HUES64 (cell line): ENCODE results near the gene ENOX1.
A peak's percentile ranks its signal among the peaks of the same experiment; 100 is the strongest.
"Not testable (repeated sequence)": the region's sequence is repeated elsewhere in the genome, so short reads cannot be mapped to it uniquely, and the experiment has no call there.

Source experiments
- H3K27ac ChIP-seq: 2 replicates; pipeline ENCODE4 v1.7.0; 2013; ENCODE audit warnings: low read depth, low read length, inconsistent platforms
- H3K27me3 ChIP-seq: 2 replicates; pipeline ENCODE4 v1.6.1; 2013; ENCODE audit warnings: mild to moderate bottlenecking, low read length; ENCODE audit not compliant: insufficient read depth
- H3K36me3 ChIP-seq: 2 replicates; pipeline ENCODE4 v1.6.1; 2013; ENCODE audit warnings: mild to moderate bottlenecking, low read length; ENCODE audit not compliant: insufficient read depth
- H3K4me1 ChIP-seq: 2 replicates; pipeline ENCODE4 v1.6.1; 2013; ENCODE audit warnings: mild to moderate bottlenecking, low read length, moderate library complexity; ENCODE audit not compliant: insufficient read depth
- H3K4me3 ChIP-seq: 2 replicates; pipeline ENCODE4 v1.5.1; 2013; ENCODE audit warnings: mild to moderate bottlenecking, low read length, moderate library complexity
- H3K9ac ChIP-seq: 2 replicates; pipeline ENCODE4 v1.6.1; 2013; ENCODE audit warnings: mild to moderate bottlenecking, low read depth, low read length
- H3K9me3 ChIP-seq: 2 replicates; pipeline ENCODE4 v1.6.1; 2013; ENCODE audit warnings: low read depth, low read length; ENCODE audit not compliant: insufficient read depth
- WGBS: fragments of 150-250, 120-280 bp; methylation state at CpG from one replicate; pipeline ENCODE4 v1.1.7; 2013; ENCODE audit warnings: missing lambda C conversion rate; 5-methylcytosine and 5-hydroxymethylcytosine counted together

The ENOX1 gene

GRCh38 chr13:43171489-43171888 lies 615.3 kb downstream of the ENOX1 start:
- H3K27ac ChIP-seq: no peak overlapping the region
- no peaks in the 10 kb centered on the region for H3K9me3 ChIP-seq
- no peak overlapping the region for H3K9ac ChIP-seq
- H3K4me1 ChIP-seq: peaks cover 11% of the 10 kb centered on the region; the same call in 1 of the 2 replicates
- H3K36me3 ChIP-seq: no peaks in the 10 kb centered on the region
- H3K4me3 ChIP-seq: no peak overlapping the region
- H3K27me3 ChIP-seq: no peaks in the 10 kb centered on the region

- Histone ChIP-seq H3K27ac (peak overlapping the region; percentile 31; the same call in 1 of the 2 replicates), H3K9ac (no peak overlapping the region), H3K4me3 (no peak overlapping the region), H3K36me3 (no peaks in the 10 kb centered on the region), H3K27me3 (no peaks in the 10 kb centered on the region), H3K4me1 (peaks cover 11% of the 10 kb centered on the region; the same call in 1 of the 2 replicates), H3K9me3 (no peaks in the 10 kb centered on the region)
- 38% methylated on average over 2 of the region's 2 CpGs for WGBS
These were observed 616.3 kb downstream of the ENOX1 start for GRCh38 chr13:43170506-43170905.

GRCh38 chr13:43168434-43168833 lies 618.3 kb downstream of the ENOX1 start:
- H3K4me1 ChIP-seq: peaks cover 11% of the 10 kb centered on the region; the same call in 1 of the 2 replicates
- not testable (repeated sequence) for H3K9me3 ChIP-seq, H3K27me3 ChIP-seq, H3K36me3 ChIP-seq, H3K4me3 ChIP-seq, H3K27ac ChIP-seq, H3K9ac ChIP-seq
- WGBS: 94% methylated on average over 3 of the region's 3 CpGs

GRCh38 chr13:43167731-43168130 lies 619.0 kb downstream of the ENOX1 start:
- H3K27ac ChIP-seq: no peak overlapping the region
- H3K27me3 ChIP-seq: no peaks in the 10 kb centered on the region
- no peaks in the 10 kb centered on the region for H3K36me3 ChIP-seq
- H3K9ac ChIP-seq: no peak overlapping the region
- no peaks in the 10 kb centered on the region for H3K9me3 ChIP-seq
- peaks cover 11% of the 10 kb centered on the region; the same call in 1 of the 2 replicates for H3K4me1 ChIP-seq
- H3K4me3 ChIP-seq: no peak overlapping the region
- 94% methylated on average over 2 of the region's 2 CpGs for WGBS

- H3K9me3 ChIP-seq: no peaks in the 10 kb centered on the region
- no peak overlapping the region for H3K9ac ChIP-seq
- no peaks in the 10 kb centered on the region for H3K27me3 ChIP-seq
- H3K27ac ChIP-seq: no peak overlapping the region
- H3K36me3 ChIP-seq: no peaks in the 10 kb centered on the region
- no peak overlapping the region for H3K4me3 ChIP-seq
- H3K4me1 ChIP-seq: peaks cover 11% of the 10 kb centered on the region; the same call in 1 of the 2 replicates
- WGBS: 93% methylated on average over 6 of the region's 6 CpGs
These were observed 619.9 kb downstream of the ENOX1 start for GRCh38 chr13:43166644-43167457.
